ENCODE measurements around the gene HAT1.
"Not testable (repeated sequence)": the region's sequence is repeated elsewhere in the genome, so short reads cannot be mapped to it uniquely, and the experiment has no call there.

Gene HAT1

GRCh38 chr2:171972329-171972982 is 50.2 kb downstream of the HAT1 start:
- no peak for DNase-seq (ENCODE audit: low read depth in 2 of 2, low spot score in 1 of 2)

DNA sequence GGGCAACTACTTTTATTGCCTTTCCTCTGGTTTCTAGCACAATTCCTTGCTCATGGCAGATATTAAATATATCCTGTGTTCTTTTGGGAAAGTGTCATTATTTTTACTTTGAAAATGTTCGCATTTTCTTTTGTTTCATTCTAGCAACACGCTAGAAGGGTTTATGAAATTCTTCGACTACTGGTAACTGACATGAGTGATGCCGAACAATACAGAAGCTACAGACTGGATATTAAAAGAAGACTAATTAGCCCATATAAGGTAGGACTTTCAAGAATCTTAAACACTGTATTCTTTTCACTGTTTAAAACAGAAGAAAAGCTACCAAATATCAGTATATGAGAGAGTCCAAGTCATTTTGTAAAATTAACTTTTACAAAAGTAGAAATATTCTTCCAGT is 56.8 kb downstream of the HAT1 start:
- DNase-seq (ENCODE audit: low read depth in 2 of 2, low spot score in 1 of 2): no peak

GRCh38 chr2:171983924-171984323 is 61.7 kb downstream of the HAT1 start:
- not testable (repeated sequence) for DNase-seq (ENCODE audit: low read depth in 2 of 2, low spot score in 1 of 2)

DNA sequence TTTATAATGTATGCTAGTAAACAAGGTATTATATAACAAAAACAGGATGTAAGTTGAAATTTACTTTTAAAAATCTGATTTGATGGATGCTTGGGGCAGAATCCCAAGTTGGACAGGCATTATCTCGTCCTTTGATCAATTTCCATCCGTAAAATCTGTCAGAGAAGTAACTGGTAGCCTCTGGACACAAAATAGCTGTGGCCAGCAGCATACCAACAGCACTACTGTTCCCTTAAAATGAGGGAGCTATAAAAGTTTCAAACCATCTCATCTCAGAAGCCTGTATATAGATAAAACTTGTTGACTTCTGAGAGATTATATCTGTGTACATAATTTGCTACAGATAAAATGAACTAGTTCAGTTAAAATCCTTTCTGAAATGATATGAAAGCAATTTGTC is 62.8 kb downstream of the HAT1 start:
- no peak for DNase-seq (ENCODE audit: low read depth in 2 of 2, low spot score in 1 of 2)

- DNase-seq (ENCODE audit: low read depth in 2 of 2, low spot score in 1 of 2): no peak
Observed at GRCh38 chr2:171986778-171987177, 64.5 kb downstream of the HAT1 start.

DNA sequence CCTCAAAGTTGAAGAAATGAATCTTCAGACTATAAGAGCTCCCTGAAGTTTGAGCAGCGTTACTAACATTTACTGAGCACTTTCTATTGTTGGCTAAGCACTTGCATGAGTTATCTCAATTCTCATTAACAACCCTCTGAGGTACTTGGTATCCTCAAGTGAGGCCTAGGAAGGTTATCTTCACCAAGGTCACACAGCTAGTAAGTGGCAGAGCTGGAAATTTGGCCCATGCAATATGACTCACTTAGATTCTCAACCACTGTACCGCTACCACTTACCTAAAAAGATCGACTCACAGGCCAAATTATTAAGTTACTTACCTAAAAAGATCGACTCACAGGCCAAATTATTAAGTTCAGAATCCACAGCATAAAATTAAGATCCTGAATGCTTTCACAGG is 68.8 kb downstream of the HAT1 start:
- no peak for DNase-seq (ENCODE audit: low read depth in 2 of 2, low spot score in 1 of 2)

- no peak for DNase-seq (ENCODE audit: low read depth in 2 of 2, low spot score in 1 of 2)
Observed at GRCh38 chr2:171995586-171995985, 73.3 kb downstream of the HAT1 start.

DNA sequence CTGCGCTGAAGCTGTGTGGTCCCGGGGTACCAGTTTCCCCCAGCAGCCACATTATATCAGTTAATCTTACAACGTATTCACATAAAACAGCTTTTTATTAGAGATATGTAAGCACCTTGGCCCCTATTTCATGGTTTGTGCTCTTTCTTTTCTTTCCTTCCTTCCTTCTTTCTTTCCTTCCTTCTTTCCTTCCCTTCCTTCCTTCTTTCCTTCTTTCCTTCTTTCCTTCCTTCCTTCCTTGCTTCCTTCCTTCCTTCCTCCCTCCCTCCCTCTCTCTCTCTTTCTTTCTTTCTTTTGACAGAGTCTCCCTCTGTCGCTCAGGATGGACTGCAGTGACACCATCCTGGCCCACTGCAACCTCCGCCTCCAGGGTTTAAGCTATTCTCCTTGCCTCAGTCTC is 73.8 kb downstream of the HAT1 start:
- DNase-seq (ENCODE audit: low read depth in 2 of 2, low spot score in 1 of 2): no peak

DNA sequence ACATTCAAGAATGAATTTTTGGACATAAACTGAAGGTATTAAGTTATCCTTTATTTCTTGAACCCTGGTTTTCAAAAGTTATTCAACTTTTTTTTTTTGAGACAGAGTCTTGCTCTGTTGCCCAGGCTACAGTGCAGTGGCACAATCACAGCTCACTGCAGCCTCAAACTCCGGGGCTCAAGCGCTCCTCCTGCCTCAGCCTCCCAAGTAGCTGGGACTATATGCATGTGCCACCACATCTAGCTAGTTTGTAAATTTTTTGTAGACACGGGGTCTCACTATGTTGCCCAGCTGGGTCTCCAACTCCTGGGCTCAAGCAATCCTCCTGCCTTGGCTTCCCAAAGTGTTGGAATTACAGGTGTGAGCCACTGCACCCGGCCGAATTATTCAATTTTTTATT is 74.8 kb downstream of the HAT1 start:
- not testable (repeated sequence) for DNase-seq (ENCODE audit: low read depth in 2 of 2, low spot score in 1 of 2)

DNA sequence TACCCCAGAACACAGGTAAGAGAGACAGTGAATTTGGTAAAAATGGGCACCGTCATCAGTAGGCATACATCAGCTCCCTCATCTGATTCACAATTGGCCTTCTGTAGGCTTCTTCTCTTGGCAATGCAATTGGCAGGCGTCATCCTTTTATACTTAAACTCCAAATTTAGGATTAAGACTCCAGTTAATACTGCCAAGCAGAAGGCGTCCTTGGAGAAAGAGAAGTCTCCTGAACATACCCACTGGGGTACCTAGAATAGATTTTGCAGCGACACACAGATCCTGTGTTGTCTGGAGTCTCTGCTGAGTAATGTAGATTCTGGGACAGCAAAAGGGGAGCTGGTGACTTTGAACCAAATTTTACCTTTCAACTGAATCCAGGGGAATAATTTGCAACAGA is 76.9 kb downstream of the HAT1 start:
- DNase-seq (ENCODE audit: low read depth in 2 of 2, low spot score in 1 of 2): no peak

DNA sequence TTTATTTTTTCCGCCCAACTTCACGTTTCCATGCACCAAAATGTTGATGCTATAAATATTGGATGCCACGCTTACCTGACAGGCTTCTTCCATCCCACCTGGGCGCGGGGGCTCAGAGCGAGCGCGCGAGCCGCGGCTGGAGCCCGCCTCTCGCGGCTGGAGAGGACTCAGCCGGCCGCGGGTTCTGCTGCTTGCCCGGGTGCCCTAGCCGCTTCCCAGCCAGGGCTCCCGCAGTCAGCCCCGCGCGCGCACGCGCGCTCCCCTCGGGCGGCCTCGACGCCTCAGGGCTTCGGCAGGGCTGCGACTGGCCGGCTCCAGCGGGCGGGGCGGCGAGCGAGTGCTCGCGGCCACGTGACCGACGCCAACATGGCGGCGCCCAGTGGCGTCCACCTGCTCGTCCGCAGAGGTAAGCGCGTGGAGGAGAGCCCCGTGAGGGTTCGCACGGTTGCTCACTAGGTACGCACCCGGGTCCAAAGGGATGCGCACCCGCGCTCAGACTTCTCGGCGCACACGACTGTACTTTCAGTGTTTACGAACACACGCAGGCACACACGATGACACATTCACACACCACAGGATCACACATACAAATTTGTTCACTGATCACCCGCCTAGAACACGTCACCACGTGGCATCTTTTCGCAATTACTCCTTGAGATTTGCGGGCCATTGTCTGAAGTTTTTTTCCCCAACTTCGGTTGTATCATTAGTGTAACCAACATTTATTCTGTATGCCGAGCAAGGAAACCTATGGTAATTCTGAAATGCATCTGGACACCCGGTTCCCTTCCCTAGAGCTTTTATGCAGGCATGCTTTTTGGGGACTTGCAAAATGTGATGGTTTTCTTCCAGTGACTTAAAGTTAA is 77.6 kb downstream of the HAT1 start, which contains the start of gene METAP1D:
Gene METAP1D, plus strand, starts transcription at position 350 of the 866 bp plus-strand sequence. Its CDS starts 17 bp downstream, at position 367.
- peak; percentile 61 to 76 for DNase-seq (ENCODE audit: low read depth in 2 of 2, low spot score in 1 of 2)

- DNase-seq (ENCODE audit: low read depth in 2 of 2, low spot score in 1 of 2): no peak
Observed at GRCh38 chr2:172000696-172001361, 78.6 kb downstream of the HAT1 start.

DNA sequence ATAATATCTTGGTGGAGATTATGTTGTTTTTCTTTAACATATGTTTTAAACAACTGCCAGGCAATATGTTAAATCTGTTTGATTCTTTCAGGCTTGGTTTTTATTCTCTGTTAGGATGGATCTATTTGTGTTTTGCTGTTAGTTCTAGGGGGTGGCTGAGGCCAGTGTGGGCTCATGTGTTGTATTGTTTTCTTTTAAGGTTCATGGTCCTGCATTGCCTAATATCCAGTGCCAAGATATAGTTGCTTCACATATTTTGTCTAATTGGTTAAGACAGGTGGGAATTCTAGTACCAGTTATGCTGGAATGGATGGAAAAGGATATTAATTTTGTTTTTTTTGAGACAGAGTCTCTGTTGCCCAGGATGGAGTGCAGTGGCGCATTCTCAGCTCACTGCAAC is 85.1 kb downstream of the HAT1 start:
- no peak for DNase-seq (ENCODE audit: low read depth in 2 of 2, low spot score in 1 of 2)

- no peak for DNase-seq (ENCODE audit: low read depth in 2 of 2, low spot score in 1 of 2)
Observed at GRCh38 chr2:172009823-172010222, 87.6 kb downstream of the HAT1 start.

DNA sequence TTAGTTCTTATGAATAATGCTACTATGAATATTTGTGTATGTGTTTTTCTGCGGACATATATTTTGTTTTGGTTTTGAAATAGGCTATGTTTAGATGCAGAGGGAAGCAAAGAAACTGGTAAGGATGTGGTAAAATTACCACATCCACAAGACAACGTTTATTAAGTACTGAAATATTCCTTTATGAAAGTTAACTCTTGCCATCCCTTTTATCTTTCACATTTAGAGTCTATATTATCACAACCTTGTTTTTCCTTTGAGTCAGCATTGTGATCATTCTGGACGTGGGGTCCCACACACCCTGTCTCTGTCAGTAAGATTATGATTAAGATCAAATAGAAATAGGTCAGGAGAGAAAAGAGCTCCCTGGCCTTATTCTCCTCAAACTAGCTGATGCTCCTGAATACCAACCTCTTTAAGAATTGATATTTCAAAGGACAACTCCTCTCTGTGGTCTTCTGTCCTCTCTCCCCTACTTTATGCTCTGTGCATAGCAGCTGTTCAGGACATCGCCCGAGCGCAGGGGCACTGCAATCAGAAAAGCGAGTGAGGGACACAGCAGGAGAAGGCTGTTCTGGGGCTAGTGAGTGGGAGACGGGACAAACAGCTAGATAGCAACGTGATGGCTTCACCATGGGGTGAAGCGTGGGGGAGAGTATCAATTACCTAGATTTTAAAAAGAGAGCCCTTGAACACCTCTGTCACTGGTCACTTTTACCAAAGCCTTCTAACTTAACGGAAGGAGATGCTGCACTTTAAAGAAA is 89.7 kb downstream of the HAT1 start:
- no peak for DNase-seq (ENCODE audit: low read depth in 2 of 2, low spot score in 1 of 2)

- no peak for DNase-seq (ENCODE audit: low read depth in 2 of 2, low spot score in 1 of 2)
Observed at GRCh38 chr2:172012677-172013391, 90.6 kb downstream of the HAT1 start.

DNA sequence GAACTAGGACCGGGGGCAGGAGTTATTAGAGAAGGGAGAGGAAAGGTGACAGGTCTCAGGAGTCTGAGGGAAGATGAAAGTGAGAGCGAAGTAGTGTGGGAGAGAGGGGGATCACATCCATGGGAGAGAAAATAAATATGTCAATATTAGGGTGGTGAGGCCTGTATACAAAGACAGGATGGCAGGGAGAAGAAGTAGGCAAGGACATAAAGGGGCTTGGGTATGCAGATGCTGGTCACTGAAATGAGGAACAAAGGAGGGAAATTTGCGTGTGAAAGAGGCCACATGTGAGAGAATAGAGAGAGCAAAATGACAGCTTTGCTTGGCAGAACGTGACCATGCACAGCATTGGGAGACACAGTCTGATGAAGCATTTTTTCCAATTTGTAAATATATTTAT is 91.1 kb downstream of the HAT1 start:
- no peak for DNase-seq (ENCODE audit: low read depth in 2 of 2, low spot score in 1 of 2)

- no peak for DNase-seq (ENCODE audit: low read depth in 2 of 2, low spot score in 1 of 2)
Observed at GRCh38 chr2:172021074-172021931, 99.0 kb downstream of the HAT1 start.

GRCh38 chr2:172021955-172022354 is 99.7 kb downstream of the HAT1 start:
- no peak for DNase-seq (ENCODE audit: low read depth in 2 of 2, low spot score in 1 of 2)

DNA sequence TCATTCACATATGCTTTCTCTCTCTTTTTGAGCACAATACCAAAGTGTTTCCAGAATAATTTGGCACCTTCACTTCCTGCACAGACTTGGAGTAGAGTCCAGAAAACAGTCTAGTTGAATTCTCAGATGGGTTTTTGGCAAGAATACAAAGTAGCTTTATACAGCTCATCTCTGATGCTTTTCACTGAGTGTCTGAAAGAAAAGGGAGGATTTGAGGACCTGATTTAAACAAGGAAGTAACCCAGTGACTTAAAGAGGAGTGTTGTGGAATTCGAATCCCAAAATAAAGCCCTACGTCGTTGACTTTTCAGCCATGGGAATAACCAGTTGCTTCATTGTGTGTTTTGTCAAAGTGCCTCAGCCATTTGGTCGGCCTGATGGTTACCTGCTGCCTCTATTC is 109.3 kb downstream of the HAT1 start:
- no peak for DNase-seq (ENCODE audit: low read depth in 2 of 2, low spot score in 1 of 2)

Measured in stimulated activated CD8-positive, alpha-beta memory T cell treated with anti-CD3 and anti-CD28 coated beads, Interleukin-4, amount 100 ng/mL, for 4 hours (primary cell).